Vagina (tissue), 2 donors: ENCODE data around the gene EYS.

Source experiments
- POLR2AphosphoS5 ChIP-seq, 2 donors: sonication (generic); formaldehyde crosslinking; IDR thresholded peaks; one replicate each; pipeline ENCODE4 v1.9.0; 2017; ENCODE audit warnings: antibody characterized with exemption in 2 of 2, mild to moderate bottlenecking in 2 of 2, low read depth in 1 of 2; ENCODE audit not compliant: insufficient read depth in 1 of 2
- TF ChIP-seq, protein P1 (sequence below), 3 experiments: fragments of 450-650 bp in 2 of 3; fragments of 200-600 bp in 1 of 3; sonication (generic) in 1 of 3; IDR thresholded peaks; one replicate each; pipeline ENCODE4 v1.5.1; 2017 to 2019; ENCODE audit warnings: antibody characterized with exemption in 3 of 3, mild to moderate bottlenecking in 2 of 3, moderate library complexity in 2 of 3

GRCh38 chr6:64013011-64013410, 1694.0 kb downstream of the EYS start:
- TF ChIP-seq, protein P1, sequence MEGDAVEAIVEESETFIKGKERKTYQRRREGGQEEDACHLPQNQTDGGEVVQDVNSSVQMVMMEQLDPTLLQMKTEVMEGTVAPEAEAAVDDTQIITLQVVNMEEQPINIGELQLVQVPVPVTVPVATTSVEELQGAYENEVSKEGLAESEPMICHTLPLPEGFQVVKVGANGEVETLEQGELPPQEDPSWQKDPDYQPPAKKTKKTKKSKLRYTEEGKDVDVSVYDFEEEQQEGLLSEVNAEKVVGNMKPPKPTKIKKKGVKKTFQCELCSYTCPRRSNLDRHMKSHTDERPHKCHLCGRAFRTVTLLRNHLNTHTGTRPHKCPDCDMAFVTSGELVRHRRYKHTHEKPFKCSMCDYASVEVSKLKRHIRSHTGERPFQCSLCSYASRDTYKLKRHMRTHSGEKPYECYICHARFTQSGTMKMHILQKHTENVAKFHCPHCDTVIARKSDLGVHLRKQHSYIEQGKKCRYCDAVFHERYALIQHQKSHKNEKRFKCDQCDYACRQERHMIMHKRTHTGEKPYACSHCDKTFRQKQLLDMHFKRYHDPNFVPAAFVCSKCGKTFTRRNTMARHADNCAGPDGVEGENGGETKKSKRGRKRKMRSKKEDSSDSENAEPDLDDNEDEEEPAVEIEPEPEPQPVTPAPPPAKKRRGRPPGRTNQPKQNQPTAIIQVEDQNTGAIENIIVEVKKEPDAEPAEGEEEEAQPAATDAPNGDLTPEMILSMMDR (IDR thresholded peaks at IDR 0.05): no peak
- no peak for TF ChIP-seq POLR2AphosphoS5 (IDR thresholded peaks at IDR 0.05; ENCODE audit: insufficient read depth in 1 of 2, low read depth in 1 of 2)
